ENCODE measurements around the gene ADARB1. TPM values are rescaled to one million over a fixed set of nuclear protein-coding genes. Genes with fewer than 3 reads are reported as not detected.

Gene ADARB1
- total and polyA plus RNA-seq, 8 donors = 3.2 to 33.9 (median 9.4) TPM

DNA sequence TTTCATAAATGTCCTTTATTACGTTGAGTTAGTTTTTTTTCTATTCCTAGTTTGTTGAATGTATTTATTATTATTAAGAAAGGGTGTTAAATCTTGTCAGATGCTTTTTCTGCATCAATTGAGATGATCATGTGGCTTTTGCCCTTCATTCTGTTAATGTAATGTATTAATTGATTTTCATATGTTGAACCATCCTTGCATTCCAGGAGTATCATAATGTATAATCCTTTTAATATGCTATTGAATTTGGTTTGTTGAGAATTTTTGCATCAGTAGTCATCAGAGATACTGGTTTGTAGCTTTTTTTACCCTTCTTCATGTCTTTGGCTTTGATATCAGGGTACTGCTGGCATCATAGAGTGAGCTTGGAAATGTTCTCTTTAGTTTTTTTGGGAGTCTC lies 113.3 kb downstream of the ADARB1 start:
- 96 to 100% (median 98%) methylated on average over 1 of the region's 1 CpG for WGBS, 5 donors
- no peak overlapping the region for H3K4me3 ChIP-seq
- H3K4me1 ChIP-seq = no peaks in the 10 kb centered on the region
- TF ChIP-seq POLR2AphosphoS5 (IDR thresholded peaks at IDR 0.05) (no peak), POLR2A (IDR thresholded peaks at IDR 0.05) (no peak), EP300 (IDR thresholded peaks at IDR 0.05) (no peak)
- TF ChIP-seq, protein P1, sequence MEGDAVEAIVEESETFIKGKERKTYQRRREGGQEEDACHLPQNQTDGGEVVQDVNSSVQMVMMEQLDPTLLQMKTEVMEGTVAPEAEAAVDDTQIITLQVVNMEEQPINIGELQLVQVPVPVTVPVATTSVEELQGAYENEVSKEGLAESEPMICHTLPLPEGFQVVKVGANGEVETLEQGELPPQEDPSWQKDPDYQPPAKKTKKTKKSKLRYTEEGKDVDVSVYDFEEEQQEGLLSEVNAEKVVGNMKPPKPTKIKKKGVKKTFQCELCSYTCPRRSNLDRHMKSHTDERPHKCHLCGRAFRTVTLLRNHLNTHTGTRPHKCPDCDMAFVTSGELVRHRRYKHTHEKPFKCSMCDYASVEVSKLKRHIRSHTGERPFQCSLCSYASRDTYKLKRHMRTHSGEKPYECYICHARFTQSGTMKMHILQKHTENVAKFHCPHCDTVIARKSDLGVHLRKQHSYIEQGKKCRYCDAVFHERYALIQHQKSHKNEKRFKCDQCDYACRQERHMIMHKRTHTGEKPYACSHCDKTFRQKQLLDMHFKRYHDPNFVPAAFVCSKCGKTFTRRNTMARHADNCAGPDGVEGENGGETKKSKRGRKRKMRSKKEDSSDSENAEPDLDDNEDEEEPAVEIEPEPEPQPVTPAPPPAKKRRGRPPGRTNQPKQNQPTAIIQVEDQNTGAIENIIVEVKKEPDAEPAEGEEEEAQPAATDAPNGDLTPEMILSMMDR (IDR thresholded peaks at IDR 0.05) = no peak
- peaks cover 19 to 48% (median 39%) of the 10 kb centered on the region in 4 donors for H3K9me3 ChIP-seq
- H3K27ac ChIP-seq = no peak overlapping the region
- no peak for DNase-seq
- H3K36me3 ChIP-seq = peaks cover 39 to 83% (median 71%) of the 10 kb centered on the region in 4 donors
- intact Hi-C loops (cut with DNase I; ENCODE audit: low total_unique reads) = no loop called here
- H3K27me3 ChIP-seq = no peaks in the 10 kb centered on the region

DNA sequence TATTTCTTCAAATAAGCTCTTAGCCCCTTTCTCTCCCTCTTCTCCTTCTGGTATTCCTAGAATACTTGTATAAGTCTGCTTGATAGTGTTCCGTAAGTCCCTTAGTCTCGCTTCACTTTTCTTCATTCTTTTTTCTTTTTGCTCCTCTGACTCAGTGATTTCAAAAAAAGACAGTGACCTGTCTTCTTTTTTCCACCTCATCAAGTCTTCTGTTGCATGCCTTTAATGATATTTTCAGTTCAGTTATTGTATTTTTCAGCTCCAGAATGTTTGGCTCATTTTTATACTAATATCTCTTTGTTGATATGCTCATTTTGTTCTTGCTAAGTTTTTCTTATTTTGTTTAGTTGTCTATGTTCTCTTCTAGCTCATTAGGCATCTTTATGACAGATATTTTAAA lies 115.6 kb downstream of the ADARB1 start:
- H3K36me3 ChIP-seq = peaks cover 31 to 81% (median 65%) of the 10 kb centered on the region in 4 donors
- WGBS, 5 donors = 94 to 100% (median 98%) methylated on average over 2 of the region's 2 CpGs
- no peak overlapping the region for H3K27ac ChIP-seq
- no peak overlapping the region for H3K4me3 ChIP-seq
- no peak for DNase-seq
- H3K4me1 ChIP-seq = no peaks in the 10 kb centered on the region
- H3K9me3 ChIP-seq = peaks cover 19 to 48% (median 39%) of the 10 kb centered on the region in 4 donors
- H3K27me3 ChIP-seq = no peaks in the 10 kb centered on the region
- TF ChIP-seq POLR2A (IDR thresholded peaks at IDR 0.05) (no peak), POLR2AphosphoS5 (IDR thresholded peaks at IDR 0.05) (no peak), EP300 (IDR thresholded peaks at IDR 0.05) (no peak)
- TF ChIP-seq, protein P1 (IDR thresholded peaks at IDR 0.05) = no peak
- intact Hi-C loops (cut with DNase I; ENCODE audit: low total_unique reads) = no loop called here

DNA sequence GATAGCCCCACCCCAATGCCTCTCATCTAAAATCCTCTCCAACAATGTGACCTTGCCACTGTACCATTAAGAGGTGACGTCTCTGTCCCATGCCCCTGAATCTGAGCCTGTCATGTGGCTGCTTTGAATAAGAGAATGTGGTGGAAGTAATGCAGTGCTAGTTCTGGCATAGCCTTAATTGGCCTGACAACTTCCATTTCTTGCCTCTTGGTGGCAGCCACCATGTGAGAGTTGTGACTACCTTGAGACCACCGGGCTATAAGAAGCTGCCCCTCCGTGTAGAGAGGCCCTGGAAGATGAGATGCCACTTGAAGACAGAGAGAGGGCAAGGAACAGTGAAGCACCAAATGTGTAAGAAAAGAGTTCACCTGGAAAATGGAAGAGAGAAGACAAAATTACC lies 118.0 kb downstream of the ADARB1 start:
- intact Hi-C loops (cut with DNase I; ENCODE audit: low total_unique reads) = no loop called here
- no peak for DNase-seq
- TF ChIP-seq POLR2A (IDR thresholded peaks at IDR 0.05) (no peak), POLR2AphosphoS5 (IDR thresholded peaks at IDR 0.05) (no peak), EP300 (IDR thresholded peaks at IDR 0.05) (no peak)
- TF ChIP-seq, protein P1 (IDR thresholded peaks at IDR 0.05) = no peak
- Histone ChIP-seq H3K4me1 (no peaks in the 10 kb centered on the region), H3K27ac (no peak overlapping the region), H3K9me3 (peaks cover 15 to 34% (median 29%) of the 10 kb centered on the region in 4 donors), H3K27me3 (no peaks in the 10 kb centered on the region), H3K4me3 (no peak overlapping the region), H3K36me3 (peaks cover 11 to 69% (median 49%) of the 10 kb centered on the region in 4 donors)
- WGBS, 5 donors = 60 to 78% (median 70%) methylated on average over 3 of the region's 3 CpGs

DNA sequence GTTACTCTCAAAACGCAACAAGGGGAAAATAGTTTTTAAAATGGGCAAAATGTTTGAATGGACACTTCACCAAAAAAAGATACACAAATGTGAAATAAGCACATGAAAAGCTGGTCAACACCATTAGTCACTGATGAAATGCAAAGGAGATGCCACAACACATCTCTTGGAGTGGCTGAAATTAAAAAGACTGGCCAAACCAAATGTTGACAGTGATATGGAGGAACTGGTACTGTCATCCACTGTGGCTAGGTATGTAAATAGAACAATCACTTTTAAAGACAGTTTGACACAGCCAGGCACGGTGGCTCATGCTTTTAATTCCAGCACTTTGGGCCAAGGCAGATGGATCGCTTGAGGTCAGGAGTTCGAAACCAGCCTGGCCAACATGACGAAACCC lies 122.2 kb downstream of the ADARB1 start:
- 78 to 84% (median 83%) methylated on average over 5 of the region's 5 CpGs for WGBS, 5 donors
- Histone ChIP-seq H3K4me3 (no peak overlapping the region), H3K9me3 (no peaks in the 10 kb centered on the region), H3K4me1 (peaks cover 0 to 6% (median 0%) of the 10 kb centered on the region in 4 donors), H3K27ac (no peak overlapping the region), H3K27me3 (no peaks in the 10 kb centered on the region), H3K36me3 (peaks cover 0 to 55% (median 12%) of the 10 kb centered on the region in 4 donors)
- TF ChIP-seq, protein P1 (IDR thresholded peaks at IDR 0.05) = no peak
- TF ChIP-seq EP300 (IDR thresholded peaks at IDR 0.05) (no peak), POLR2A (IDR thresholded peaks at IDR 0.05) (no peak), POLR2AphosphoS5 (IDR thresholded peaks at IDR 0.05) (no peak)
- no peak for DNase-seq
- intact Hi-C loops (cut with DNase I; ENCODE audit: low total_unique reads) = no loop called here

All from stomach (tissue), 9 donors.